Measurements from ENCODE around the gene UBE2V1.
"Not testable (repeated sequence)": the region's sequence is repeated elsewhere in the genome, so short reads cannot be mapped to it uniquely, and the experiment has no call there.

The UBE2V1 gene

GRCh38 chr20:50112512-50113419 is at the start of gene UBE2V1:
UBE2V1 (minus strand) TSS chr20:50113150; CDS start chr20:50113128, 22 bp downstream.
- peak; percentile 72 to 81 for ATAC-seq (replicated peaks)
- DNase-seq = peak; percentile 79
- Mint-ChIP-seq H3K36me3 (peaks cover 20 to 29% of the 10 kb centered on the region in 2 donors), H3K27me3 (no peaks in the 10 kb centered on the region), H3K9me3 (peaks cover 0 to 1% of the 10 kb centered on the region in 2 donors), H3K4me3 (peak within 1 kb of the TSS; percentile 90 to 100), H3K27ac (peak within 1 kb of the TSS; percentile 99), H3K4me1 (peaks cover 57 to 82% of the 10 kb centered on the region in 2 donors)

DNA sequence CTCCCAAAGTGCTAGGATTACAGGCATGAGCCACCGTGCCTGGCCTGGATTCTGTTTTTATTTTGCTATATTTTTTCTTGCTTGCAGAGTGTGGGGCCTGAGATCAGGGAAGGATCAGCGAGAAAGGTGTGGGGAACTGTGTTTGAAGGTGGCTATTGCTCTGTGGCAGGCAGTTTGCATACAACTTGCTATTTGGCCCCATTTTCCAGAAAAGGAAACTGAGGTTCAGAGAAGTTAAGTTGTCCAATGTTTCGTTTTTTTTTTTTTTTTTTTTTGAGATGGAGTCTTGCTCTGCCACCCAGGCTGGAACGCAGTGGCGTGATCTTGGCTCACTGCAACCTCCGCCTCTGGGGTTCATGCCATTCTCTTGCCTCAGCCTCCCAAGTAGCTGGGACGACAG is 48.5 kb upstream of the UBE2V1 start:
- H3K4me3 Mint-ChIP-seq; H3K27ac Mint-ChIP-seq; DNase-seq; H3K36me3 Mint-ChIP-seq; ATAC-seq (replicated peaks); H3K27me3 Mint-ChIP-seq; H3K9me3 Mint-ChIP-seq; H3K4me1 Mint-ChIP-seq: not testable (repeated sequence)

- peak within 1 kb of the TSS; percentile 92 for H3K4me3 Mint-ChIP-seq
- H3K9me3 Mint-ChIP-seq = no peaks in the 10 kb centered on the region
- H3K27ac Mint-ChIP-seq = peak within 1 kb of the TSS; percentile 91
- H3K36me3 Mint-ChIP-seq = peaks cover 12 to 16% of the 10 kb centered on the region in 2 donors
- H3K4me1 Mint-ChIP-seq = peaks cover 31 to 52% of the 10 kb centered on the region in 2 donors
- DNase-seq (peak; percentile 78), ATAC-seq (replicated peaks) (peak; percentile 97 to 98)
- H3K27me3 Mint-ChIP-seq = no peaks in the 10 kb centered on the region
Observed at GRCh38 chr20:50153500-50154377, 40.8 kb upstream of the UBE2V1 start, which contains the start of gene PEDS1. PEDS1 (minus strand) TSS chr20:50153723; CDS start chr20:50153637, 86 bp downstream.

GRCh38 chr20:50153153-50153499 is 40.2 kb upstream of the UBE2V1 start:
- Mint-ChIP-seq H3K4me3 (peak overlapping the region; percentile 92), H3K4me1 (peaks cover 34 to 58% of the 10 kb centered on the region in 2 donors), H3K9me3 (no peaks in the 10 kb centered on the region), H3K36me3 (peaks cover 17 to 20% of the 10 kb centered on the region in 2 donors), H3K27ac (peak overlapping the region; percentile 91), H3K27me3 (no peaks in the 10 kb centered on the region)
- ATAC-seq (replicated peaks) = peak; percentile 4 to 9
- no peak for DNase-seq

- Mint-ChIP-seq H3K4me1 (peaks cover 37 to 64% of the 10 kb centered on the region in 2 donors), H3K27me3 (no peaks in the 10 kb centered on the region), H3K36me3 (peaks cover 20 to 23% of the 10 kb centered on the region in 2 donors), H3K9me3 (no peaks in the 10 kb centered on the region), H3K4me3 (peak overlapping the region; percentile 92), H3K27ac (peak overlapping the region; percentile 91)
- ATAC-seq (replicated peaks) (no peak), DNase-seq (no peak)
Observed at GRCh38 chr20:50152394-50153152, 39.6 kb upstream of the UBE2V1 start.

GRCh38 chr20:50151034-50151743 is 38.2 kb upstream of the UBE2V1 start:
- no peaks in the 10 kb centered on the region for H3K27me3 Mint-ChIP-seq
- H3K4me3 Mint-ChIP-seq = peak overlapping the region; percentile 0 to 92
- H3K27ac Mint-ChIP-seq = peak overlapping the region; percentile 70
- peaks cover 48 to 78% of the 10 kb centered on the region in 2 donors for H3K4me1 Mint-ChIP-seq
- no peak for DNase-seq
- H3K9me3 Mint-ChIP-seq = no peaks in the 10 kb centered on the region
- no peak for ATAC-seq (replicated peaks)
- peaks cover 26 to 32% of the 10 kb centered on the region in 2 donors for H3K36me3 Mint-ChIP-seq

DNA sequence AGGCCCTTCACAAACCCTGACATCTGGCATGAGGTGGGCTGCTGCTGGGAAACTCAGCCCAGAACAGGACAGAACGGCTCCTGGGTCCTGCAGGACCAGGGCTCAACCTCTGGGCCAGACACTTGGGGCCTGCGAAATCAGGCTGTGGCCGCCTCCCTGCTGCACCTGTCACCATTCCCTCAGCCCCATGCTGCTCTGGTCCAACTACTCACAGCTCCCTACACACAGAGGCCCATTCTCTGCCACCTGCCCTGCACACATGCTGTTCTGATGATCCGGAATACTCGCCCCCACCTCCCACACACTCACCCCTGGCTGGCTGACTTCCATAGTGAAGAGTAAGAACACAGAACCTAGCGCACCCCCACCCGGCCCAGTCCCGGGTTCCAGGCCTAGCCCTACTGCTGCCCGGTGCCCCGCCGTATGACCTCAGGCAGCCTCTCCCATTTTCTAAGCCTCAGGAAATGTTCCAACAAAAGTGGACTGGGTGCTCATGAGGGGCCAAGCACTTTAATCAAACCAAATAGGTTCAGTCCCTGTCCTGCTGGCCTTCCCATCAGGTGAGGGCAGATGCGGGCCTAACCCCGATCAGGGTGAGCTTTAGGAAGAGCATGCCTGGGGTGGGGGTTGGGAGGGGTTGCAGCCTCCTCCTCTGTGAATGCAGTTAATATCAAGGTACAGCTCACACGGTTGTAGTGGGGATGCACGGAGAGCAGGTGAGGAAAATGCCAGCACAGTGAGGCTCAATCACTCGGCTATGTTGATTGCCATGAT is 36.7 kb upstream of the UBE2V1 start:
- Mint-ChIP-seq H3K27ac (peak overlapping the region; percentile 70), H3K36me3 (peaks cover 29 to 36% of the 10 kb centered on the region in 2 donors), H3K4me1 (peaks cover 52 to 84% of the 10 kb centered on the region in 2 donors), H3K4me3 (no peak overlapping the region), H3K9me3 (no peaks in the 10 kb centered on the region), H3K27me3 (no peaks in the 10 kb centered on the region)
- ATAC-seq (replicated peaks) (no peak), DNase-seq (no peak)

GRCh38 chr20:50146732-50147662 is 34.0 kb upstream of the UBE2V1 start:
- Mint-ChIP-seq H3K9me3 (no peaks in the 10 kb centered on the region), H3K27me3 (no peaks in the 10 kb centered on the region), H3K4me3 (peak overlapping the region; percentile 71 to 79), H3K27ac (peak overlapping the region; percentile 98), H3K36me3 (peaks cover 41 to 45% of the 10 kb centered on the region in 2 donors), H3K4me1 (peaks cover 42 to 74% of the 10 kb centered on the region in 2 donors)
- ATAC-seq (replicated peaks) (peak; percentile 95), DNase-seq (peak; percentile 78)

DNA sequence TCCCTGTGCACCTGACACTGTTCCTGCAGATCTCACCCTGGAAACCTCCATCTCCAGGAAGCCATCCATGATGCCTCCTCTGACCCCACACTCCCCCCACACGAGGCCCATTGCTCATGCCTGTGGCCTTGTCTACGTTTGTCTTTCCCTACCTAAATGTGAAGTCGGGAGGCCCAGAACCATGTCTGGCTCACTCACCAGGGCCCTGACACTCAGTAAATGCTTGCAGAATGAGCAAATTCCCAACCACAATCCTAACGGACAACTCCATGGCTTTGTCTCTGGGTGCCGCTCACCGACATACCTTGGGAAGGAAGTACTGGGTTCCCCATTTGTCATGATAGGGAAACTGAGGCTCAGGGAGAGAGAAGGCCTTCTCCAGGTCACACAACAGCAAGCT is 33.3 kb upstream of the UBE2V1 start:
- Mint-ChIP-seq H3K27me3 (no peaks in the 10 kb centered on the region), H3K4me3 (peak overlapping the region; percentile 71 to 79), H3K9me3 (no peaks in the 10 kb centered on the region), H3K27ac (peak overlapping the region; percentile 98), H3K4me1 (peaks cover 36 to 66% of the 10 kb centered on the region in 2 donors), H3K36me3 (peaks cover 37 to 47% of the 10 kb centered on the region in 2 donors)
- DNase-seq (no peak), ATAC-seq (replicated peaks) (no peak)

- H3K36me3 Mint-ChIP-seq = peaks cover 37 to 46% of the 10 kb centered on the region in 2 donors
- ATAC-seq (replicated peaks) = no peak
- H3K27ac Mint-ChIP-seq = peak overlapping the region; percentile 98
- no peaks in the 10 kb centered on the region for H3K9me3 Mint-ChIP-seq
- H3K4me3 Mint-ChIP-seq = no peak overlapping the region
- peaks cover 34 to 60% of the 10 kb centered on the region in 2 donors for H3K4me1 Mint-ChIP-seq
- DNase-seq = no peak
- no peaks in the 10 kb centered on the region for H3K27me3 Mint-ChIP-seq
Observed at GRCh38 chr20:50145566-50145965, 32.6 kb upstream of the UBE2V1 start.

DNA sequence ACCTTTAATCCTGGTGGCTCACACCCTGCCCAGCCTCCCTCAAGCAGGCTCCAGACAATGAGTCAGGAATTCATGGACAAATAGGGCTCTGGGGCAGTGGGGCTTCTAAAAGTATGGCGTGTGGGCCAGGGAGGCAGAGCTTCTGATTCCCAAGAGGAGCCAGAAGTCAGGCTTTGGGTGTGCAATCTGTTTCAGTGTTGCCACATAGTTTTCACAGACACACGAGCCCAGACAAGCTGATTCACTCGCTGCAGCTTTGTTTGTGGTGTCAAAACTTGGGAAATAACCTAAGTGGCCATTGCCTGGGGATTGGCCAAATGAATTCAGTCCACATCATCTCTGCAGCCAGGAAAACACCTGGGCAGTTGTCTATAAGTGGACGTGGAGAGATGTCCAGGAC is 31.4 kb upstream of the UBE2V1 start:
- Mint-ChIP-seq H3K36me3 (peaks cover 42 to 52% of the 10 kb centered on the region in 2 donors), H3K4me3 (no peak overlapping the region), H3K27ac (no peak overlapping the region), H3K4me1 (peaks cover 37 to 58% of the 10 kb centered on the region in 2 donors), H3K9me3 (no peaks in the 10 kb centered on the region), H3K27me3 (no peaks in the 10 kb centered on the region)
- ATAC-seq (replicated peaks) (no peak), DNase-seq (no peak)

GRCh38 chr20:50142812-50143211 is 29.9 kb upstream of the UBE2V1 start:
- Mint-ChIP-seq H3K27ac (no peak overlapping the region), H3K27me3 (no peaks in the 10 kb centered on the region), H3K36me3 (peaks cover 42 to 53% of the 10 kb centered on the region in 2 donors), H3K9me3 (no peaks in the 10 kb centered on the region), H3K4me1 (peaks cover 34 to 48% of the 10 kb centered on the region in 2 donors), H3K4me3 (no peak overlapping the region)
- DNase-seq (no peak), ATAC-seq (replicated peaks) (no peak)

Data from stimulated activated naive B cell treated with anti-CD40 and anti-IgM and Interleukin-4, amounts not matched to agents 10 μg/mL and 1 μg/mL and 100 μg/mL, for 72 hours (primary cell).